GDM1 (cell line): Measurements from ENCODE around the gene MAB21L4.

Experiments
- DNase-seq: peaks from one replicate; lab custom pipeline; 2025; lab: John Stamatoyannopoulos, UW

The MAB21L4 gene

GRCh38 chr2:240895656-240896388 lies at the start of gene MAB21L4:
MAB21L4 (minus strand) TSS chr2:240896156; CDS start chr2:240895997, 159 bp downstream.
- no peak for DNase-seq

DNA sequence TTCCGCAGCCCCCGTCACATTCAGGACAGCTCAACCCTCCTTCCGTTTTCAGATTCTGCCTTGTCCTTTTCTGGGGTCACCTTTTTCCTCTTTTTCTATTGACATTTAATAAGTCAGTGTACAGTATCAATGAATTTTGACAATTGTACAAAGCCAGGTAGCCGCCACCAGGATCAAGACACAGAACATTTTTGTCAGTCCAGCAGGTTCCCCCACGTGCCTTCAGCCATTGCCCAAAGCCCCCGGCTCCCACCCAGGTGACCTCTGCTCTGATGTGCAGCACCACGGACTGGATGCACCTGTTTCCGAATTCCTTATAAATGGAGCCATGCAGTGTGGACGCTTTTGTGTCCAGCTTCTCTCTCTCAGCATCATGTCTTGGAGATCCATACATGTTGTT lies 40.1 kb upstream of the MAB21L4 start:
- DNase-seq = no peak

GRCh38 chr2:240935103-240935876 lies 39.3 kb upstream of the MAB21L4 start:
- DNase-seq = no peak

GRCh38 chr2:240934701-240935102 lies 38.7 kb upstream of the MAB21L4 start:
- no peak for DNase-seq

DNA sequence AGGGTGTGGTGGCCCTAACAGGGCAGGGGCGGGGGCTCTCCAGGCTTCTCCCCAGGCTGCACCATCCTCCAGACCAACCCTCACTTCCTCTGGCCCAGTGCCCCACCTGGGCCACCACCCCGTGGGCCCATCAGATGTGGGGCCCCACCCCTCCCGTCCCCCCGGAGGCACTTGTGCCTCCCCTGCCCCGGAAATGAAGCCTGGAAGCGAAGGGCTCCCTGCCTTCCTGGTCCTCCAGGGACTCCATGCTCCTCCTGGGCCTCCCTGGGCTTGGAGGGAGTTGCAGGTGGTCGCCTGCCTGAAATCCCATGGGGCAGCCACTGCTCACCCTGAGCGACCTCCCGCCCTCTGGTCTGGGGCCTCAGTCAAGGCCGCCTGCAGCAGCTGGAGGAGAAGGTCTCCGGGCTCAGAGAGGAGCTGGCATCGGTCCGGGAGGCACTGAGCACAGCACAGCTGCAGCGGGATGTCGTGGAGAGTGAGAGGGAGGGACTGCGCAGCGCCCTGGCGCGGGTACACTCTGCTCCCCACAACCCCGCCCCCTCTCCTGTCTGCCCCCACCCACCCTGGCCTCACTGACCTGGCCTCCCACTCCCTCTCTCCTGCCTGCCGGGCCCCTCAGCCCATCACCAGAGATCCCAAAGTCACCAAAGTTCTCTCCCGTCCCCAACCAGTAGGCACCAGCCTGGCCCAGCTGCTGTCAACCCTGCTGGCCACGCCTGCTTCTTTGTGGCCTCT lies 38.2 kb upstream of the MAB21L4 start:
- DNase-seq = no peak

GRCh38 chr2:240933048-240933965 lies 37.4 kb upstream of the MAB21L4 start:
- no peak for DNase-seq

- DNase-seq = no peak
Measured at GRCh38 chr2:240932724-240933047, 36.7 kb upstream of the MAB21L4 start.

DNA sequence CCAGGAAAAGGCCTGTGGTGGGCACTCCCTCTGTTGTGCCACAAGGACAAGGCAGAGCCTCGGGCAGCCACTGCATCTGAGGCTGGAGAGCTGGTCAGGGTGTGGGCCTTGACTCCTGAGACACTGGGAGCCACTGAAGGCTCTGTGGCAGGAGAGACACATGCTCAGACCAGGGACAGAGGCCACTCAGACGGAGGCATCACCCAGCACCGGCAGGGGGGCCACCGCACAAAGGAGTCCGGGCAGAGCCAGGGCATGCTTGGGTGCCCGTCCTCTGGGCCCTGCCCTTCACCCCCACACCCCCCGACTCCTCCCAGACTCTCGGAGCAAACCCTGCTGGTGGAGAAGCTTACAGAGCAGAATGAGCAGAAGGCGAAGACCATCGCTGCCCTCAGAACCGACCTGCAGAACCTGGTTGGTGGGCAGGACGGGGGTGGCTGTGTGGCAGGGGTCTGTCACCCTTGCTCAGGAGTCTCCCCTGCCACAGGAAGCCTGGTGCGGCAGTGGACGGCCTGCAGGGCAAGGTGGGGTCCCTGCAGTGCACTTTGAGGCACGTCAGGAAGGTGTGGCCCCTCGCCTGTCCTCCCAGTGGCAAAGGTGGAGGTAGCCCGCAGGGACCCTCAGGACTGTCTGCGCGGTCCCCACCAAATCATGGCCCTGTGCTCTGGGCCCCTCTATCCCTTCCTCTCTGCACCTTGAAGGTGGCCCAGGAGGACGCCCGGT lies 36.2 kb upstream of the MAB21L4 start:
- DNase-seq = no peak

- DNase-seq = no peak
Measured at GRCh38 chr2:240931319-240931949, 35.5 kb upstream of the MAB21L4 start.

- DNase-seq = no peak
Measured at GRCh38 chr2:240930631-240931318, 34.8 kb upstream of the MAB21L4 start.

DNA sequence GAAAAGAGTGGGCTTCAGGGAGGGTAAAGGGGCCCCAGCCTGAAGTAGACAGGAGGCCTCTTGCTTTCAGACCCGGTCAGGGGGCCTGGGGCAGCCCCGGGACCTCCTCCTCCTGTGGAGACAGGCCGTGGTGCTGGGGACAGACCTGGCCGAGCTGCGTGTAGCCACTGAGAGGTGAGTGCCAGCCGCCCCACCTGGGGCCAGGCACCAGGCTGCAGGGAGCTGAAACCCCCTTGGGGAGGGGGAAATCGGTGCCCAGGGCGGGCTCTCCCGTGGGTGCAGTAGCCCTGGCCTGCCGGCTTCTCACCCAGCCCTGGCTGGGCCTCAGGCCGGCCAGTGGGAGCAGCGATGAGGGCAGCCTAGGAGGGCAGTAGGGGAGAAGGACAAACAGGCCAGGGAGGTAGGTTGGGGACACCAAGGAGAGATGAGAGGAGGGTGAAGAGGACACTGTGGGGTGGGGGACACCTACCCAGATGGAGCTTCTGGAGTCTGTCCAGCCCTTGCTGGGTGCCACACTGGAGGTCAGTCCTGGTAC lies 34.2 kb upstream of the MAB21L4 start:
- DNase-seq = no peak

DNA sequence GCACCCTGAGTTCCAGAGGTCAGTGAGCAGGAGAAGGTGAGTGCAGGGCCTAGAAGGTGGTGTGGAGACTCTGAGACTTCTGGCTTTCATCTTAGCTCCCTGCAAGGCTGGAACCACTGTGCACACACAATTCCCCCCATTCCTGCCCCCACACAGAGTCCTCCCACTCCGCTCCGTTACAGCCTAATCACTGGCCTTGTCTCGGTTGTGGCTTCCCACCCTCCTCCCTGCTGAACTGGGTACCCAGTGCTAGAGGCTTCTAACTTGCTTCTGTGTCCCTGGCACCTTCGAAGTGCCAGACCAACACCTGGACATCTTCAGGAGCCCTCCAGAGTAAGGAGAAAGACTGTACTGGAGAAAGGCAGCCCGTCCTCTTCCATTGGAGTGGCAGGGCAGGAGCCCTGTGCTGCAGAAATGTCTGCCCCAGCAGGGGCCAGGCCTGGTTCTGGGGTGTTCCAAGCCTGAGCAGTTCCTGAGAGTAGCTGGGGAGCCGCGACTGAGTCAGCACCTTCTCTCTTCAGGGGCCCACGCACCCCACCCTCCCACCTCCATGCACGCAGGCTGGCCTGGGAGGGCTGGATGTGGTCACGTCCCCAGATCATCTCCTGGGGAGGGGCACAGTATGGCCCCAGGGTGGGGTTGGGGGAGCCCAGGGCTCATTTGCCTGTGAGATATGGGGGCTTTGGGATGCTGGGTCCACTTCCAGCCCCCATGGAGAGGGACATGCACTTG lies 33.6 kb upstream of the MAB21L4 start:
- no peak for DNase-seq

GRCh38 chr2:240928476-240929363 lies 32.8 kb upstream of the MAB21L4 start:
- no peak for DNase-seq

DNA sequence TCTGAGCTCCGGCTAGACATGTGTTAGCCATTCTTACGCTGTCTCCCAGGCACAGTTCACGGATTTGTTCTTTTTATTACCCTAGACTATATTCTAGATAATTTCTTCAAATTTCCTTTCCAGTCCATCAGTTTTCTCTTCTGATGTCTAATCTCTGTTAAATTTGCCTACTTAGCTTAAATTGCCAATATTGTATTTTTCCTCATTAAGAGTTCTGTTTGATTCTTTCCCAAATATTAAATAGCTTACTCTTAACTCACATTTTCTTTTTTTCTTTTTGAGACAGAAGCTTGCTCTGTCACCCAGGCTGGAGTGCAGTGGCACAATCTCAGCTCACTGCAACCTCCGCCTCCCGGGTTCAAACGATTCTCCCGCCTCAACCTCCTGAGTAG lies 31.4 kb upstream of the MAB21L4 start:
- DNase-seq = no peak

DNA sequence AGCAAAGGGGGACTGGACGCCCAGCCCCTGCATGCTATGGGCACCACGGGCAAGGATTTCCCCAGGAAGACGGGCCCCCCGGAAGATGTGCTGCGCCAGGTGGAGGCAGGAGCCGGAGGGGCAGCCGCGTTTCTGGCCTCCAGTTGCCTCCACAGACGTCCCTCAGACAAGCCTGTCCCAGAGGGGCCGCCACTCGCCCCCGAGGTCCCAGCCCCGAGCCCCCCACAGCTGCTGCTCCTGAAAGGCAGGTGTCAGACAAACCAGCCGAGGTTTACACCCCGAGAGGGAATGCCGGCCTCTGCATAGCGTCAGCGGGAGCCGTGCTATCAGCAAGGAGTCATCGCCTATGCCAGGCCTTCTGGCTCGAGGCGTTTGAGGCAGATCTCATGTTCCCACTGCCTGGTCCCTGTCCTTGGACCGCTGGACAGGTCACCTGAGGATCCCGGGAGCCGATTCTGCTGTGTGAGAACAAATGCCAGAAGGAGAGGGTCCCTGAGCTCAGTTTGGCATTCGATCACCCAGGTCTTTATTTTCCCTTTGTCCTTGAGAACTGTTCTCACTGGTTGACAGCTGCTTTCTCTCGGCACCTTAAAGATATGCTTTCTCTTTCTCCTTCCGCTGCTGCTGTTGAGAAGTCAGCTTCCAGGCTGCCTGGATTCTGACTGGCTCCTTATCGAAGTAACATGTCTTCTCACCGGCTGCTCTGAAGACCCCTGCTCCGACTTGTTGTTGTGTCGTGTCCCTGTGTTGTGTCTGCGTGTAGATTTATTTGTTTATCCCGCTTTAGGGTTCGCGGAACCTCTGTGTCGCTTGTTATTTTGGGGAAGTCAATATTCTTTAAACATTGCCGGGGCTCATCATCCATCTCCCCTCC lies 30.8 kb upstream of the MAB21L4 start:
- no peak for DNase-seq

- DNase-seq = no peak
Measured at GRCh38 chr2:240925568-240926515, 29.9 kb upstream of the MAB21L4 start.
